HG02973 (cell line): ENCODE measurements around the gene NR2F2.

Experiments
- ATAC-seq: cut with Tn5 transposase; IDR thresholded peaks from one replicate; pipeline ENCODE4 v1.9.1; 2021; ENCODE audit warnings: moderate library complexity; ENCODE audit not compliant: unreplicated experiment

Gene NR2F2

GRCh38 chr15:96316953-96317629, 13.4 kb upstream of the NR2F2 start:
- no peak for ATAC-seq

- no peak for ATAC-seq
Observed at GRCh38 chr15:96320107-96320506, 10.4 kb upstream of the NR2F2 start.

GRCh38 chr15:96320703-96321638, 9.5 kb upstream of the NR2F2 start:
- ATAC-seq: no peak

- ATAC-seq: no peak
Observed at GRCh38 chr15:96321639-96322535, 8.6 kb upstream of the NR2F2 start.

- no peak for ATAC-seq
Observed at GRCh38 chr15:96322536-96323318, 7.8 kb upstream of the NR2F2 start.

- no peak for ATAC-seq
Observed at GRCh38 chr15:96323319-96324145, 7.0 kb upstream of the NR2F2 start.

- ATAC-seq: no peak
Observed at GRCh38 chr15:96324192-96324895, 6.2 kb upstream of the NR2F2 start.

DNA sequence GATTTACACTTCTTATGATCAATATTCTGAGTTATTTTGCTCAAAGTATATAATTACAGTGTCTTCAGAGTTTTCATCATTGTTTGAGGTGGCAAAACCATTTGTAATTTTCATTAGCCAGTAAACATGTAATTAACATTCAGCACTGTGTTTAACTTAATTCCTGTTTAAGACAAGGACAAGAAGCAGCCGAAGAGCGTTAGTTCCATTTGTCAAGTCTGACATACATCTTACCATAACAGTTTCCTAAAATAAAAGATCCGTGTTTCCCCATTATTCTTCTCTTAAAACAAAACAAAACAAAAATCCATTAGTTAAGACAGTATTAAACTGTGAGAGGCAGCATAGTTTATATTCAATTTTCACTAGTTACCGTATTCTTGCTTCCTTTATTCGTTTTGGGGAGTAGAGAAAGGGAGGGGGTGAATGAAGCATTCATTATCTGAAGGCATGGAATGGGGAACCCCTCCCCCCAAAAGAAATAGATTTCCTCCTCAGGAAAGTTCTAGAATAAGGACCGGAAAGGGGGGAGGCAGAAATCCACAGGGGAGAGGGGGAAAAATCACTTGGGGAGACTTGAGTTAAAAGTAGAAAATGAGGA, 5.5 kb upstream of the NR2F2 start:
- no peak for ATAC-seq

DNA sequence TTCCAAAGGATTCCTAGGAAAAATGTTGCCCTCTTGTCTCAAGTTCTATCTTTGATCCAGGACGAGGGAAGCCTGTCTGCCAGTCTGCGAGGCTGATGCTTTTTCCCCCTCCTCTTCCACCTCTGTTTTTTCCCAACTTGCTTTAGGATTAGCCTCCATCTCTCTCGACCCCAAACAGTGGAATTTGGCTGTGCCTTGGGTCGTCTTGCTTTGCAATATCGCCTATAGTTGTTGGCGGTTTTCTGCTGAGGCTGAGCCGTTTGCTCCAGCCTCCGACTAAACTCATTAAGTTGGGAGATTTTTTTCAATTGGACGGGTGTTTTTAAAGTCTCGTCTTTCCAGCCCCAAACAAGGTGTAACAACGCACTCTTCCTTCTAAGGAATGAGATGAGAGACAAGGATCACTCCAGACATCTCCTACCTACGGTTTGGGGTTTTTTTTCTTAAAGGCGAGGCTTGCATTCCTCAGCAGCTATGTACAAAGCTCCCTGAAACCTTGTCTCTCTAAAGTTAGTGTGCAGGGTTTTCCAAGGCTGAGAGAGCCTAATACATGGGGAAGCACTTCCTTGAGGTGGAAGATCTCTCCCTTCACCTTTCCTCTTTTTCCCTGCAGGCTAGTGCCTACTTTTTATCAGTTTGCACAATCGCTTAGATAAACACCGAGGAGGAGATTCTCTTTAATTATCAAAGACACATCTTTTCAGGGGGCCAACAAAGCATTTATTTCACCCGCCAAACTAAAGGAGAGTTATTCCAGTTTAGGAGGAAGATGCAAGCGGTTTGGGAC, 4.8 kb upstream of the NR2F2 start:
- no peak for ATAC-seq

- ATAC-seq: no peak
Observed at GRCh38 chr15:96326328-96327154, 4.0 kb upstream of the NR2F2 start.

DNA sequence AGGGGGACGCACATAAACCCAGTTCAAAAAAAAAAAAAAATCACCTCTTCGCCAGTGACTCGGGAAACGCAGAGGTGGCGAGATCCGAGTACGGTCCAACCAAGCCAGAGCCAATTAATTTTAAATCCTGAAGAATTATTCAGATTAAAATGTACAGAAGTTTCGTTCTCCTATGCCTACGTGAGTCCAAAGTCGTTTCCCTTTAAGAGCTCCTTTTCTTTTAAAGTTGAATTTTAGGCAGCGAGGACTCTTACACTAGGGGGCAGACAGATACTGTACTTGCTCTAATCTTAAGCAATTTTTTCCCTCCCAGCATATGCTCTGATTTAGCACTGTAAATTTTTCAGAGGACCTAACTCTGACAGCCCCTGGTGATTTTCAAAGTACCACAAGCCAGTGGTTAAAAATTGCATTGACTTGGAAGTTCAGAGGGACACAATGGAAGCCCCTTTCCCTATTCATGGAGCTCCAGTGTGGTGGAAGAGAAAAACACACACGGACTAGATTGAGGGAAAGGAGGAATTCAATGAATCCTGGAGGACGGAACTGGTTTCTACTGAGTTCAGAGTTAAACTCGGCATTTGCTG, 3.3 kb upstream of the NR2F2 start:
- no peak for ATAC-seq

- no peak for ATAC-seq
Observed at GRCh38 chr15:96328181-96328876, 2.2 kb upstream of the NR2F2 start.

- no peak for ATAC-seq
Observed at GRCh38 chr15:96328877-96329195, 1.7 kb upstream of the NR2F2 start.

GRCh38 chr15:96329403-96329981, 1.0 kb upstream of the NR2F2 start:
- ATAC-seq: no peak

DNA sequence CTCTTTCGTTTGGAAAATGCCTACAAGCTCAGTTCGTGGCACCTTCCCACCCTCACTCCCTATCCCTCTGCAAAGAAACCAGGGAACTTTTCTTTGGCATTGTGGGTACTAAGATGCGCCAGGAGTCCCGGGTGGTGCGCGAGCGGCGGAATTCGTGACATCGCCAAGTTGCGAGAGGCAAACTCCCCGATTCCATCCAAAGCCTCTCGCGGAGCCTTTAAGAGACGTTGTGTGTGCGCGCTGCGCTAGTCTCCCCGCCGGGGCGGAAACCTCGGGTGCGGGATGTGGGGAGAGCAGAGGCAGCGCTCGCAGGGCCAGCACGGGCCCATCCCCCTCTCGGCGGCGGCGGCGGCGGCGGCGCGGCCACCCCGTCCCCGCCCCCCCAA, 443 bp upstream of the NR2F2 start:
- ATAC-seq: no peak
